ENCODE data around the gene ALPI.

The ALPI gene

DNA sequence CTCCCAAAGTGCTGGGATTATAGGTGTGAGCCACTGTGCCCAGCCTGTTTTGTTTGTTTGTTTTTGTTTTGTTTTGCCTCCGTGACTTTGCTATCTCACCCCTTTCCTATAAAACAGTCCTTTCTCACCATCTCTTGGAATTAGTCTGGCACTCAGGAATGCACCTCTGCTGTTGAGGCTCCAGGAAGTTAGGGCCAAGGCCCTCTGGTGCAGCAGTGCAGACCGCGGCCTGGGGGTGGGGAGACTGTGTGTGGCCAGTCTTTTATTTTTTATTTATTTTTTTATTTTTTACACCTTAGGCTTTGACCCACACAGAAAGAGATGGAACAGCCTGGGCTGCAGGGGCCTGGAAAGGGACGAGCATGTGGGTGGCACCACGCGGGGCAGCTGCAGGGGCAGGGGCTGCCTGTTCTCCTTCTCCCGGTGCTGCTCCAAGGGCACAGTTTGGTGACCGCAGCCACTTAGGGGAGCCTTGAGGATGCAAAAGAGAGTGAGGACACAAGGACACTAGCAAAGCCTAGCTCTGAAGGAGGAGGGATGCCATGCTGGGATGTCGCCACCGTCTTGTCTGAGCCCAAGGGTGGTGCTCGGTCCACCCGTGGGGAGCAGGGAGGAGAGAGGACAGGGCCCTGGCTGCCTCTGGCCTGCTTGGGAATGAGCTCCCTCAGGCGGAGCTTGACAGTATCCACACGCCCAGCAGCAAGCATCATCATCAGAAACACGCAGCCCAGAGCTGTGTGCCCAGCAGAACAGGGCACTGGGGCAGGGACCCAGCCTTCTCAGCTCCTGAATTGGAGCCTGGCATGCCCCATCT is 19.4 kb upstream of the ALPI start:
- DNase-seq, result no peak
- Histone ChIP-seq H3K9me3 (ENCODE audit: insufficient read depth, low read length, severe bottlenecking) (no peaks in the 10 kb centered on the region), H3K9ac (ENCODE audit: low read depth, low read length) (no peak overlapping the region), H3K4me2 (ENCODE audit: insufficient read depth, low read length) (no peak overlapping the region), H2AFZ (ENCODE audit: low read depth, low read length) (no peak overlapping the region), H3K27me3 (ENCODE audit: insufficient read depth, low read length, poor library complexity) (no peaks in the 10 kb centered on the region), H4K20me1 (ENCODE audit: insufficient read depth, low read length) (no peaks in the 10 kb centered on the region), H3K27ac (ENCODE audit: low read length) (no peak overlapping the region), H3K4me1 (ENCODE audit: insufficient read depth, low read length) (peaks cover 4% of the 10 kb centered on the region; the same call in 1 of the 2 replicates), H3K36me3 (ENCODE audit: insufficient read depth, low read length) (no peaks in the 10 kb centered on the region), H3K79me2 (ENCODE audit: insufficient read depth, low read length) (no peaks in the 10 kb centered on the region), H3K4me3 (ENCODE audit: low read depth in 1 of 2, low read length in 2 of 2) (no peak overlapping the region)
- no peak for TF ChIP-seq EZH2 (IDR thresholded peaks at IDR 0.05; ENCODE audit: borderline replicate concordance, low read depth, low read length, severe bottlenecking)
- TF ChIP-seq, protein P1, sequence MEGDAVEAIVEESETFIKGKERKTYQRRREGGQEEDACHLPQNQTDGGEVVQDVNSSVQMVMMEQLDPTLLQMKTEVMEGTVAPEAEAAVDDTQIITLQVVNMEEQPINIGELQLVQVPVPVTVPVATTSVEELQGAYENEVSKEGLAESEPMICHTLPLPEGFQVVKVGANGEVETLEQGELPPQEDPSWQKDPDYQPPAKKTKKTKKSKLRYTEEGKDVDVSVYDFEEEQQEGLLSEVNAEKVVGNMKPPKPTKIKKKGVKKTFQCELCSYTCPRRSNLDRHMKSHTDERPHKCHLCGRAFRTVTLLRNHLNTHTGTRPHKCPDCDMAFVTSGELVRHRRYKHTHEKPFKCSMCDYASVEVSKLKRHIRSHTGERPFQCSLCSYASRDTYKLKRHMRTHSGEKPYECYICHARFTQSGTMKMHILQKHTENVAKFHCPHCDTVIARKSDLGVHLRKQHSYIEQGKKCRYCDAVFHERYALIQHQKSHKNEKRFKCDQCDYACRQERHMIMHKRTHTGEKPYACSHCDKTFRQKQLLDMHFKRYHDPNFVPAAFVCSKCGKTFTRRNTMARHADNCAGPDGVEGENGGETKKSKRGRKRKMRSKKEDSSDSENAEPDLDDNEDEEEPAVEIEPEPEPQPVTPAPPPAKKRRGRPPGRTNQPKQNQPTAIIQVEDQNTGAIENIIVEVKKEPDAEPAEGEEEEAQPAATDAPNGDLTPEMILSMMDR (IDR thresholded peaks at IDR 0.05; ENCODE audit: borderline replicate concordance, extremely low read depth, low read length, poor library complexity, severe bottlenecking), result no peak
- no peak for ATAC-seq (ENCODE audit: insufficient read depth, low read depth)

DNA sequence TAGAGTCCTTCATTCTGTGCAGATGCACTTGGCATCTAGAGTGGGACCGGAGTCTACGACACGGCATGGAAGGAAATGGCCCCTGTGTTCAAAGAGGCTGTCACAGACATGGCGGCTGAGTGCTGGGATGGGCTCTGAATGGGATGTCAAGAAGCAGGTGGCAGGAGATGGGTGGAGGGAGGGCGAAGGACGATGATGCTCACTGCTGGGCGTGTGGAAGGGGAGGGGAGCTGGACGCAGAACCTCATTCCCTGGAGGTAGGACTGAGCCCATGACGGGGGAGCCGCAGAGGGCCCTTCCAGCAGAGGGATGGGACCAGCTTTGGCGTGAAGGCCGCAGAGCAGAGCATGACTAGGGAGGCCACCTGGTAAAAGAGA is 18.8 kb upstream of the ALPI start:
- no peak for TF ChIP-seq EZH2 (IDR thresholded peaks at IDR 0.05; ENCODE audit: borderline replicate concordance, low read depth, low read length, severe bottlenecking)
- TF ChIP-seq, protein P1 (IDR thresholded peaks at IDR 0.05; ENCODE audit: borderline replicate concordance, extremely low read depth, low read length, poor library complexity, severe bottlenecking), result no peak
- ATAC-seq (ENCODE audit: insufficient read depth, low read depth), result no peak
- DNase-seq, result no peak
- no peaks in the 10 kb centered on the region for H3K9me3 ChIP-seq (ENCODE audit: insufficient read depth, low read length, severe bottlenecking)
- H3K4me3 ChIP-seq (ENCODE audit: low read depth in 1 of 2, low read length in 2 of 2), result no peak overlapping the region
- H2AFZ ChIP-seq (ENCODE audit: low read depth, low read length), result no peak overlapping the region
- no peaks in the 10 kb centered on the region for H3K79me2 ChIP-seq (ENCODE audit: insufficient read depth, low read length)
- H3K4me2 ChIP-seq (ENCODE audit: insufficient read depth, low read length), result no peak overlapping the region
- no peak overlapping the region for H3K27ac ChIP-seq (ENCODE audit: low read length)
- H3K4me1 ChIP-seq (ENCODE audit: insufficient read depth, low read length), result peaks cover 4% of the 10 kb centered on the region; the same call in 1 of the 2 replicates
- no peak overlapping the region for H3K9ac ChIP-seq (ENCODE audit: low read depth, low read length)
- H3K27me3 ChIP-seq (ENCODE audit: insufficient read depth, low read length, poor library complexity), result no peaks in the 10 kb centered on the region
- H4K20me1 ChIP-seq (ENCODE audit: insufficient read depth, low read length), result no peaks in the 10 kb centered on the region
- no peaks in the 10 kb centered on the region for H3K36me3 ChIP-seq (ENCODE audit: insufficient read depth, low read length)

DNA sequence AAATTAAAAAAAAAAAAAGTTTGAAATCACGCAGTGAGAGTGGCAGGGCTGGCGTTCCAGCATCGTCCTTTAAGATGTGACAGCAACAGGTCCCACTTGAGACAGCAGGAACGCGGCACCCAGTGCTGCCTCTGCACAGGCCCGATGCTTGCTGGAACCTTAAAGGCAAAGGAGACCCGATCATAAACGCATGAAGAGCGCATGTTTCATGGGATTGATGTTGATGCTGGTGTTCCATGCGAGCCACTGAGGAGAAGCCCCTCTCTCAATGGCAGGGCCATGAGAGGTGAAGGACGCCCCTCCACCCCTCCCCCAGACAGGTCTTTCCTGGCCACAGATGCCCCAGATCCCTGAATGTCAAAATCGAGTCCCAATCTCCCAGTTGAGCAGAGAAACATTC is 17.9 kb upstream of the ALPI start:
- Histone ChIP-seq H3K9ac (ENCODE audit: low read depth, low read length) (no peak overlapping the region), H3K27me3 (ENCODE audit: insufficient read depth, low read length, poor library complexity) (no peaks in the 10 kb centered on the region)

More for the DNA sequence above, 17.9 kb upstream of the ALPI start:
- Histone ChIP-seq H3K4me2 (ENCODE audit: insufficient read depth, low read length) (no peak overlapping the region), H3K27ac (ENCODE audit: low read length) (no peak overlapping the region), H4K20me1 (ENCODE audit: insufficient read depth, low read length) (no peaks in the 10 kb centered on the region), H3K4me1 (ENCODE audit: insufficient read depth, low read length) (peaks cover 4% of the 10 kb centered on the region; the same call in 1 of the 2 replicates), H3K4me3 (ENCODE audit: low read depth in 1 of 2, low read length in 2 of 2) (no peak overlapping the region), H2AFZ (ENCODE audit: low read depth, low read length) (no peak overlapping the region), H3K9me3 (ENCODE audit: insufficient read depth, low read length, severe bottlenecking) (no peaks in the 10 kb centered on the region), H3K36me3 (ENCODE audit: insufficient read depth, low read length) (no peaks in the 10 kb centered on the region), H3K79me2 (ENCODE audit: insufficient read depth, low read length) (no peaks in the 10 kb centered on the region)
- ATAC-seq (ENCODE audit: insufficient read depth, low read depth) (no peak), DNase-seq (no peak)
- no peak for TF ChIP-seq EZH2 (IDR thresholded peaks at IDR 0.05; ENCODE audit: borderline replicate concordance, low read depth, low read length, severe bottlenecking)
- TF ChIP-seq, protein P1 (IDR thresholded peaks at IDR 0.05; ENCODE audit: borderline replicate concordance, extremely low read depth, low read length, poor library complexity, severe bottlenecking), result no peak

Measured in DND-41 (cell line).